ENCODE measurements around the gene RBM43. TPM values are rescaled to one million over a fixed set of nuclear protein-coding genes. Genes with fewer than 3 reads are reported as not detected.

RBM43 gene
- total and polyA plus RNA-seq, 9 of the 15 experiments (the other 6 are each of a cell fraction or from before 2014, with no cell fraction given), result 1.3 to 6.9 (median 3.8) TPM

- in situ Hi-C loops (cut with MboI), result no loop called here
- peak in 3 of 4 experiments; percentile 26 to 55 (median 52) for DNase-seq (ENCODE audit: extremely low read depth in 1 of 4, low spot score in 3 of 4)
- peak overlapping the region; percentile 87 for H3K4me2 ChIP-seq (ENCODE audit: insufficient read depth, low read length)
- peaks cover 30% of the 10 kb centered on the region for H3K79me2 ChIP-seq (ENCODE audit: control insufficient read depth, insufficient read depth, low read length)
- intact Hi-C loops (cut with micrococcal nuclease), result loop anchor here (1.0 to 5.0 kb wide), 4 partner anchors 29 to 1427 kb away; partner anchors contain the start of genes ARL6IP6, PRPF40A and RBM43
- peak overlapping the region; percentile 92 to 97 for H3K9ac ChIP-seq (ENCODE audit: insufficient read depth in 1 of 2, low read depth in 2 of 2, low read length in 2 of 2)
- peak; percentile 16 for ATAC-seq
- no peaks in the 10 kb centered on the region for H3K9me3 ChIP-seq (replicated peaks; ENCODE audit: control insufficient read depth, insufficient read depth, low read depth, low read length)
- no peaks in the 10 kb centered on the region for H3K36me3 ChIP-seq (ENCODE audit: control insufficient read depth, insufficient read depth, low read length)
- H3K4me3 ChIP-seq, result peak overlapping the region; percentile 56
- H3K4me1 ChIP-seq (replicated peaks in 1 of 2; ENCODE audit: control insufficient read depth in 2 of 2, insufficient read depth in 2 of 2, low read length in 2 of 2), result peaks cover 14 to 22% of the 10 kb centered on the region in 2 experiments; a peak in 4 of 5 replicates
- H4K20me1 ChIP-seq (replicated peaks; ENCODE audit: control insufficient read depth, insufficient read depth, low read length), result no peaks in the 10 kb centered on the region
- POLR2A ChIA-PET, result interaction anchor here (1.3 to 3.3 kb wide), 6 partner anchors 8 to 50 kb away, joined by 3 to 12 read pairs (median 5); partner anchors contain the start of gene RBM43
- H3K9me1 ChIP-seq (ENCODE audit: control insufficient read depth, insufficient read depth, low read length), result no peaks in the 10 kb centered on the region
- FAIRE-seq, result peak; percentile 66
- H2AFZ ChIP-seq (ENCODE audit: low read depth, low read length), result peak overlapping the region; percentile 89
- H3K27ac ChIP-seq (ENCODE audit: extremely low read depth, low read depth, low read length), result peak overlapping the region; percentile 93
- CTCF ChIA-PET (ENCODE audit: low intra/inter-chr PET ratio), result no interaction called here
- BruUV-seq (replicated peaks), result no TSS peak
- no peaks in the 10 kb centered on the region for H3K27me3 ChIP-seq (ENCODE audit: control insufficient read depth in 2 of 2, insufficient read depth in 2 of 2, low read length in 2 of 2)
- whole genome bisulfite sequencing (ENCODE audit: insufficient coverage, low coverage, missing lambda C conversion rate), result 10% methylated on average over 9 of the region's 9 CpGs
- 0 out of 2 replicates have a peak, but pooled peaks have one; percentile 34 for TF ChIP-seq ZNF589 (CRISPR knock-in tag; IDR thresholded peaks at IDR 0.05; ENCODE audit: low read depth)
- TF ChIP-seq HMG20B (CRISPR knock-in tag; IDR thresholded peaks at IDR 0.05), result 0 out of 2 replicates have a peak, but pooled peaks have one; percentile 15
- TF ChIP-seq TOE1 (IDR thresholded peaks at IDR 0.05; ENCODE audit: borderline replicate concordance), result no peak
- no peak for TF ChIP-seq TOE1 (CRISPR knock-in tag; IDR thresholded peaks at IDR 0.05; ENCODE audit: borderline replicate concordance, low read depth)
- no peak for TF ChIP-seq ATF7 (IDR thresholded peaks at IDR 0.05)
- TF ChIP-seq ETV1 (tag; conservative IDR thresholded peaks at IDR 0.05; ENCODE audit: low read depth), result no peak
- TF ChIP-seq ZNF316 (IDR thresholded peaks at IDR 0.05), result peak; percentile 28; the same call in 1 of the 2 replicates
- no peak for TF ChIP-seq PRPF4 (IDR thresholded peaks at IDR 0.05; ENCODE audit: insufficient read depth, low read depth, low read length, poor library complexity, severe bottlenecking)
- TF ChIP-seq ZNF324 (CRISPR knock-in tag; IDR thresholded peaks at IDR 0.05), result no peak
- TF ChIP-seq BACH1 (tag; IDR thresholded peaks at IDR 0.05), result no peak
- TF ChIP-seq CTBP1 (IDR thresholded peaks at IDR 0.05; ENCODE audit: borderline replicate concordance), result no peak
- TF ChIP-seq ATF6 (CRISPR knock-in tag; IDR thresholded peaks at IDR 0.05), result no peak
- TF ChIP-seq THRAP3 (IDR thresholded peaks at IDR 0.05; ENCODE audit: borderline replicate concordance), result no peak
- no peak for TF ChIP-seq ZFP30 (CRISPR knock-in tag; IDR thresholded peaks at IDR 0.05; ENCODE audit: borderline replicate concordance)
- no peak for TF ChIP-seq TCF7L2 (IDR thresholded peaks at IDR 0.05; ENCODE audit: low read depth, low read length)
- no peak for TF ChIP-seq BDP1 (IDR thresholded peaks at IDR 0.05; ENCODE audit: insufficient read depth, insufficient read length)
- TF ChIP-seq CTCFL (IDR thresholded peaks at IDR 0.05; ENCODE audit: borderline replicate concordance, insufficient read depth, low read depth, low read length, poor library complexity, severe bottlenecking), result no peak
- no peak for TF ChIP-seq PURB (CRISPR knock-in tag; IDR thresholded peaks at IDR 0.05; ENCODE audit: low read depth)
Observed at GRCh38 chr2:151289972-151290866, 28.6 kb upstream of the RBM43 start.

All from K562 (cell line).